ENCODE measurements around the gene TLR2. TPM values are rescaled to one million over a fixed set of nuclear protein-coding genes. Genes with fewer than 3 reads are reported as not detected.
"Not testable (repeated sequence)": the region's sequence is repeated elsewhere in the genome, so short reads cannot be mapped to it uniquely, and the experiment has no call there.

Gene TLR2
- total and polyA plus RNA-seq, 2 experiments from 2014 or later = 0.09 to 1.0 TPM

GRCh38 chr4:153663667-153664066 is 20.4 kb upstream of the TLR2 start:
- H3K27ac ChIP-seq = no peak overlapping the region

GRCh38 chr4:153666505-153666904 is 17.6 kb upstream of the TLR2 start:
- not testable (repeated sequence) for H3K4me1 ChIP-seq (ENCODE audit: low read depth); DNase-seq (ENCODE audit: low read depth in 1 of 2, low spot score in 1 of 2)

More at GRCh38 chr4:153663667-153664066, 20.4 kb upstream of the TLR2 start:
- Histone ChIP-seq H3K4me1 (ENCODE audit: low read depth) (no peaks in the 10 kb centered on the region), H3K27me3 (no peaks in the 10 kb centered on the region), H3K9me3 (ENCODE audit: low read depth) (no peaks in the 10 kb centered on the region), H3K36me3 (no peaks in the 10 kb centered on the region), H3K4me3 (no peak overlapping the region)
- no peak for TF ChIP-seq CTCF (IDR thresholded peaks at IDR 0.05; ENCODE audit: low read depth, low read length)
- no peak for DNase-seq (ENCODE audit: low read depth in 1 of 2, low spot score in 1 of 2)

DNA sequence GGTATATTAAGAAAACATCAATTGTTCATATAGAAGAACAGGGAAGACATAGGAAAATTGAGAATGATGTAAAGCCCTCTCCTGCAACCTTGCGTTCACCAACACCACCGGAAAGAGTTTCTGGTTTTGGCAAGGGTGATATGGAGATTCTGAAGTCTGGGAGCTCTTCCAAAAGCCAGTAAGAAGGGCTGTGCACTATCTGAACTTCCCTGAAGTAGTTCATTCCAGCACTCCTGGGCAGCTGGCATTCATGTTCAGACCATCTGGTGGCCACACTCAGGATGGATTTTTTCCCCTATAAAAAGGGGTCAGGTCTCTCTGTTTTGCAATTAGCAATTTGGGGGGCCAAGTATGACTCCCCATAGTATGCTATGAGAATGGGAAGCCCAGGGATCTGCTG is 15.4 kb upstream of the TLR2 start:
- peak in 1 of 2 donors; percentile 55 for DNase-seq (ENCODE audit: low read depth in 1 of 2, low spot score in 1 of 2)
- TF ChIP-seq CTCF (IDR thresholded peaks at IDR 0.05; ENCODE audit: low read depth, low read length) = no peak
- Histone ChIP-seq H3K9me3 (ENCODE audit: low read depth) (no peaks in the 10 kb centered on the region), H3K36me3 (no peaks in the 10 kb centered on the region), H3K27ac (no peak overlapping the region), H3K4me3 (no peak overlapping the region), H3K27me3 (no peaks in the 10 kb centered on the region), H3K4me1 (ENCODE audit: low read depth) (no peaks in the 10 kb centered on the region)

More at GRCh38 chr4:153666505-153666904, 17.6 kb upstream of the TLR2 start:
- not testable (repeated sequence) for H3K27ac ChIP-seq; H3K4me3 ChIP-seq; H3K27me3 ChIP-seq; H3K36me3 ChIP-seq; H3K9me3 ChIP-seq (ENCODE audit: low read depth)

DNA sequence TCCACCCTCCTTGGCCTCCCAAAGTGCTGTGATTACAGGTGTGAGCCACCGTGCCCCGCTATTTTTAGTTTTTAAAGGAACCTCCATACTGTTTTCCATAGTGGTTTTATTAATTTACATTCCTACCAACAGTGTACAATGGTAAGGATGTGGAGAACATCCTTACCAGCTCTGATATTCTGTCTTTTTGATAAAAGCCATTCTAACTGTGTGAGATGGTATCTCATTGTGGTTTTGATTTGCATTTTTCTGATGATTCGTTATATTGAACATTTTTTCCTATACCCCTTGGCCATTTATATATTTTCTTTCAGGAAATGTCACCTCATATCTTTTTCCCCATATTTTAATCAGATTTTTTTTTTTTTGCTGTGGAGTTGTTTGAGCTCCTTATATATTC is 14.2 kb upstream of the TLR2 start:
- Histone ChIP-seq H3K27ac (no peak overlapping the region), H3K9me3 (ENCODE audit: low read depth) (no peaks in the 10 kb centered on the region), H3K4me3 (no peak overlapping the region), H3K4me1 (ENCODE audit: low read depth) (no peaks in the 10 kb centered on the region), H3K27me3 (no peaks in the 10 kb centered on the region), H3K36me3 (no peaks in the 10 kb centered on the region)
- DNase-seq (ENCODE audit: low read depth in 1 of 2, low spot score in 1 of 2) = no peak
- TF ChIP-seq CTCF (IDR thresholded peaks at IDR 0.05; ENCODE audit: low read depth, low read length) = no peak

DNA sequence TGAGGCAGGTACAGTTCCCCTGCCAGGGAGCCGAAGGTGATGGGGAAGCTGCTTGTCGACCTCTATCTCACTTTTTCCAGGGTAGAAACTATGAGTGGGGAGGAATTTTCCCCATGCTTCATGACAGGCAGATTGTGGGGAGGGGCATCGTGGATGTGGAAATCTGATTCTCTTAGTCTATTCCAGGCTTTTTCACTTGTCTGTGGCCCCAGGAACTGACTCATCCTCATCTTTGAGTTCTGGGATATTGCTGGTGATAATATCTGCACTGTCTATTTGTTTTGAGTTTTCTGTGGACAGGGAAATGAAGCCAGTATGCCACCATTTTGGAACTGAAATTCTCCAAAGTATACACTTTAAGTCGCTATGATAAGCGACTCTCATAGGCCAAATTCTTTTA is 7.6 kb upstream of the TLR2 start:
- no peaks in the 10 kb centered on the region for H3K9me3 ChIP-seq (ENCODE audit: low read depth)
- no peak for TF ChIP-seq CTCF (IDR thresholded peaks at IDR 0.05; ENCODE audit: low read depth, low read length)
- H3K27me3 ChIP-seq = peaks cover 1% of the 10 kb centered on the region
- no peak overlapping the region for H3K27ac ChIP-seq
- no peak for DNase-seq (ENCODE audit: low read depth in 1 of 2, low spot score in 1 of 2)
- no peaks in the 10 kb centered on the region for H3K36me3 ChIP-seq
- H3K4me1 ChIP-seq (ENCODE audit: low read depth) = no peaks in the 10 kb centered on the region
- no peak overlapping the region for H3K4me3 ChIP-seq

DNA sequence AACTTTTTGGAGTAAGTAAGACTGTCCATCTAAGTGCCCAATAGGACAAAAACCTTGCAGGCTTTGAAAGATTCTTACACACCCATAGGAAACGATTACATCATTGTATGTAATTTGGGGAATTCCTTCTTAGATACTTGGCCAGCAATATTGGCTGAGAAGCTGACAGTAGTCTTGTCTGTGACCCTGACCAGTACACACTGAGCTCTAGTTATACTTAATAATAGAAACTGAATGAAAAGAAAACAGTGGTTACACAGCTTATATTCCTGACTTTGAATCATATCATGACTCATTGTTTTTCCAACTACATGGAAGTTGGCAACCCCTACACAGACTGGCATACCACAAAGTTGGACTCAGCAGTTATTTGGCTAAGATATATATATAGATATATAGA is 7.1 kb upstream of the TLR2 start:
- H3K36me3 ChIP-seq = no peaks in the 10 kb centered on the region
- no peak for TF ChIP-seq CTCF (IDR thresholded peaks at IDR 0.05; ENCODE audit: low read depth, low read length)
- H3K27ac ChIP-seq = no peak overlapping the region
- H3K27me3 ChIP-seq = peaks cover 6% of the 10 kb centered on the region
- peak in 1 of 2 donors; percentile 79 for DNase-seq (ENCODE audit: low read depth in 1 of 2, low spot score in 1 of 2)
- H3K4me1 ChIP-seq (ENCODE audit: low read depth) = no peaks in the 10 kb centered on the region
- H3K9me3 ChIP-seq (ENCODE audit: low read depth) = no peaks in the 10 kb centered on the region
- H3K4me3 ChIP-seq = no peak overlapping the region

Data from cardiac muscle cell (in vitro differentiated cells and primary cell).